ENCODE measurements around the gene WTIP. TPM values are rescaled to one million over a fixed set of nuclear protein-coding genes. Genes with fewer than 3 reads are reported as not detected.

The WTIP gene
- total RNA-seq, 1 experiment from 2014 or later: 58.0 TPM

GRCh38 chr19:34500656-34501120 is 19.1 kb downstream of the WTIP start:
- peak in 1 of 2 experiments; percentile 26 for DNase-seq
- Mint-ChIP-seq H3K9me3 (ENCODE audit: unreplicated experiment) (no peaks in the 10 kb centered on the region), H3K36me3 (ENCODE audit: insufficient read depth, unreplicated experiment) (peaks cover 71% of the 10 kb centered on the region), H3K4me3 (ENCODE audit: unreplicated experiment) (no peak overlapping the region), H3K27me3 (ENCODE audit: insufficient read depth, unreplicated experiment) (no peaks in the 10 kb centered on the region), H3K27ac (ENCODE audit: unreplicated experiment) (no peak overlapping the region), H3K4me1 (ENCODE audit: low read depth, unreplicated experiment) (peaks cover 12% of the 10 kb centered on the region)
- Histone ChIP-seq H3K9me3 (no peaks in the 10 kb centered on the region), H3K27me3 (replicated peaks; ENCODE audit: control insufficient read depth, insufficient read depth, low read length) (no peaks in the 10 kb centered on the region), H3K4me1 (peaks cover 4% of the 10 kb centered on the region; the same call in 1 of the 2 replicates), H3K36me3 (ENCODE audit: control insufficient read depth, insufficient read depth, low read length) (0 out of 2 replicates have a peak, but pooled peaks cover 1% of the 10 kb centered on the region), H3K4me3 (ENCODE audit: low read depth, low read length) (no peak overlapping the region)
- BruUV-seq (replicated peaks): no TSS peak
- ChIA-PET POLR2A (interaction anchor here (0.6 to 1.0 kb wide), 2 partner anchors 16 to 95 kb away, joined by 4 to 5 read pairs; no protein-coding TSS in a partner anchor), CTCF (no interaction called here)
- intact Hi-C loops (cut with micrococcal nuclease; ENCODE audit: unreplicated experiment): loop anchor here (1.0 kb wide), 2 partner anchors 29 to 212 kb away; no protein-coding TSS in a partner anchor
- no peak for TF ChIP-seq CTCF (IDR thresholded peaks at IDR 0.05; ENCODE audit: insufficient read depth in 1 of 2, low read depth in 1 of 2, low read length in 1 of 2, severe bottlenecking in 1 of 2, unreplicated experiment in 1 of 2)

- no peaks in the 10 kb centered on the region for H3K27me3 Mint-ChIP-seq (ENCODE audit: insufficient read depth, unreplicated experiment)
- BruUV-seq (replicated peaks): no TSS peak
- H3K27me3 ChIP-seq (replicated peaks; ENCODE audit: control insufficient read depth, insufficient read depth, low read length): no peaks in the 10 kb centered on the region
- H3K9me3 ChIP-seq: no peaks in the 10 kb centered on the region
- CTCF ChIA-PET: interaction anchor here (0.5 kb wide), 1 partner anchor 1388 kb away, joined by 3 read pairs; no protein-coding TSS in a partner anchor
- intact Hi-C loops (cut with micrococcal nuclease; ENCODE audit: unreplicated experiment): loop anchor here (1.0 kb wide), 2 partner anchors 30 to 211 kb away; no protein-coding TSS in a partner anchor
- peaks cover 12% of the 10 kb centered on the region for H3K4me1 Mint-ChIP-seq (ENCODE audit: low read depth, unreplicated experiment)
- DNase-seq: peak; percentile 90 to 96
- H3K27ac Mint-ChIP-seq (ENCODE audit: unreplicated experiment): peak overlapping the region; percentile 67
- peak; percentile 98 for TF ChIP-seq CTCF (IDR thresholded peaks at IDR 0.05; ENCODE audit: insufficient read depth in 1 of 2, low read depth in 1 of 2, low read length in 1 of 2, severe bottlenecking in 1 of 2, unreplicated experiment in 1 of 2)
- no peak overlapping the region for H3K4me3 Mint-ChIP-seq (ENCODE audit: unreplicated experiment)
- H3K4me3 ChIP-seq (ENCODE audit: low read depth, low read length): no peak overlapping the region
- H3K9me3 Mint-ChIP-seq (ENCODE audit: unreplicated experiment): no peaks in the 10 kb centered on the region
- H3K36me3 Mint-ChIP-seq (ENCODE audit: insufficient read depth, unreplicated experiment): peaks cover 69% of the 10 kb centered on the region
- POLR2A ChIA-PET: no interaction called here
- H3K4me1 ChIP-seq: peaks cover 4% of the 10 kb centered on the region; the same call in 1 of the 2 replicates
- 0 out of 2 replicates have a peak, but pooled peaks cover 1% of the 10 kb centered on the region for H3K36me3 ChIP-seq (ENCODE audit: control insufficient read depth, insufficient read depth, low read length)
These were observed 20.1 kb downstream of the WTIP start for GRCh38 chr19:34501339-34502320.

GRCh38 chr19:34502582-34503411 is 21.2 kb downstream of the WTIP start:
- no peak for DNase-seq
- CTCF ChIA-PET: no interaction called here
- H3K9me3 Mint-ChIP-seq (ENCODE audit: unreplicated experiment): no peaks in the 10 kb centered on the region
- H3K4me3 Mint-ChIP-seq (ENCODE audit: unreplicated experiment): no peak overlapping the region
- peaks cover 12% of the 10 kb centered on the region for H3K4me1 Mint-ChIP-seq (ENCODE audit: low read depth, unreplicated experiment)
- H3K27me3 Mint-ChIP-seq (ENCODE audit: insufficient read depth, unreplicated experiment): no peaks in the 10 kb centered on the region
- no peak for TF ChIP-seq CTCF (IDR thresholded peaks at IDR 0.05; ENCODE audit: insufficient read depth in 1 of 2, low read depth in 1 of 2, low read length in 1 of 2, severe bottlenecking in 1 of 2, unreplicated experiment in 1 of 2)
- intact Hi-C loops (cut with micrococcal nuclease; ENCODE audit: unreplicated experiment): no loop called here
- Histone ChIP-seq H3K27me3 (replicated peaks; ENCODE audit: control insufficient read depth, insufficient read depth, low read length) (no peaks in the 10 kb centered on the region), H3K36me3 (ENCODE audit: control insufficient read depth, insufficient read depth, low read length) (peaks cover 1% of the 10 kb centered on the region; the same call in 1 of the 2 replicates), H3K4me3 (ENCODE audit: low read depth, low read length) (no peak overlapping the region), H3K9me3 (no peaks in the 10 kb centered on the region), H3K4me1 (peaks cover 4% of the 10 kb centered on the region; the same call in 1 of the 2 replicates)
- POLR2A ChIA-PET: no interaction called here
- BruUV-seq (replicated peaks): no TSS peak
- peaks cover 69% of the 10 kb centered on the region for H3K36me3 Mint-ChIP-seq (ENCODE audit: insufficient read depth, unreplicated experiment)
- no peak overlapping the region for H3K27ac Mint-ChIP-seq (ENCODE audit: unreplicated experiment)
